Activated T-cell treated with anti-CD3 and anti-CD28 coated beads for 1 hour (primary cell): ENCODE data around the gene DCDC2C.
"Not testable (repeated sequence)": the region's sequence is repeated elsewhere in the genome, so short reads cannot be mapped to it uniquely, and the experiment has no call there.

Experiments used
- DNase-seq: peaks from one replicate; pipeline ENCODE4 v3.0.0-alpha.2; 2020; ENCODE audit warnings: low read depth

Gene DCDC2C

DNA sequence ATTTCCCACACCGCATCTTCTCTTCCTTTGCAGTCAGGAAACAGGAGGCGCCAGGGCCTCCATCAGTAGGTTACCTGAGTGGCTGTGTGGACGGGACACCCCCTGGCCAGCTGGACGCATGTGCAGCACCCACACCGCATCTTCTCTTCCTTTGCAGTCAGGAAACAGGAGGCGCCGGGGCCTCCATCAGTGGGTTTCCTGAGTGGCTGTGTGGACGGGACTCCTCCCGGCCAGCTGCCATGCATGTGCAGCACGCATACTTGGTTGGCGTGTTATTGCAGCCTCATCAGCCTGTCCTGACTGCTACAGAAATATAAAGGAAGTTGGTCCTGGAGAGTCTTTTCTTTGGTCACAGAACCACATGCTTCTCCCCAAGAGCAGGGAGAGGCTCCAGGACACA, 74.6 kb downstream of the DCDC2C start:
- DNase-seq: no peak

- no peak for DNase-seq
These were observed 75.6 kb downstream of the DCDC2C start for GRCh38 chr2:3778851-3779495.

- no peak for DNase-seq
These were observed 76.2 kb downstream of the DCDC2C start for GRCh38 chr2:3779496-3780049.

DNA sequence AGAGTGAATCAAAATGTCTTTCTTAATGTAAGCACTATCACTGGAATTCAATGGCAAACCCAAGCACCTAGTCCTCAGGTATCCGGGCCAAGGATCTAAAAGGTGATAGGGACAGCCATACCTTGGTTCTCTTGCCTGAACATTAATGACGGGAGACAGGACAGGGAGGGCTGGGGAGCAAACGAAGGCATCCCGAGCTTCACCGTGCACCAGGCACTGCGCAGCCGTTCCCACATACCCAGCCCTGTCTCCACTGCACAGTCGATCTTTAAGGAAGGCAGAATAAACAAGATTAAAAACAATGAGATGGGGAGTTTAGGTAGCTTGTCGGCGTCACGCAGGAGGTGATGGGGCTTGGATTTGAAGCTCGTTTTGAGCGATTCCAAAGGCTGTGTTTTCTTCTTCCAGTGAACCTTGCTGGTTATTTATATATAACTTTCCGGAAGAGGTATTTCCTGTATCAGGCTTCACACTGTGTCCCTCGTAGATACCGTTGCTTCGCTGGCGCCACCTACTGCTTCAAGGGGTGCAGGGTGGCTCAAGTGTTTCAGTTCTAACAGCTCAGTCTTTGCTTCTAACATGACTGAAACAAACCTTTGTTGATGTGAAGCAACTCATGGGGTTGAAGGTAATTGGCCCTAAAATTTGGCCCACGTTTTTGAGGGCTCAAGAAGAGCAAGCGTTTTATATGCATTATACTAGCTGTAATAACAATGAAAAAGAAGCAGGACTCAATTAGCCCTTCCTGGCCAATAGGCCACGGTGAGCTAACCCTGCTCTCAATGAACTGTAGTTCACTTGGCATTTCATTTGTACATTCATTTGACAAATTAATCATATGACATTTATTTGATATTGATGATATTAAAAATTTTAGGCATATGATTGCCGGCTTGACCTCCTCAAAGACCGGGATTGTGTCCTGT, 77.4 kb downstream of the DCDC2C start:
- peak; percentile 17 for DNase-seq

GRCh38 chr2:3784731-3785130, 81.4 kb downstream of the DCDC2C start:
- no peak for DNase-seq

- no peak for DNase-seq
These were observed 82.0 kb downstream of the DCDC2C start for GRCh38 chr2:3785220-3785889.

GRCh38 chr2:3785890-3786273, 82.5 kb downstream of the DCDC2C start:
- DNase-seq: no peak

DNA sequence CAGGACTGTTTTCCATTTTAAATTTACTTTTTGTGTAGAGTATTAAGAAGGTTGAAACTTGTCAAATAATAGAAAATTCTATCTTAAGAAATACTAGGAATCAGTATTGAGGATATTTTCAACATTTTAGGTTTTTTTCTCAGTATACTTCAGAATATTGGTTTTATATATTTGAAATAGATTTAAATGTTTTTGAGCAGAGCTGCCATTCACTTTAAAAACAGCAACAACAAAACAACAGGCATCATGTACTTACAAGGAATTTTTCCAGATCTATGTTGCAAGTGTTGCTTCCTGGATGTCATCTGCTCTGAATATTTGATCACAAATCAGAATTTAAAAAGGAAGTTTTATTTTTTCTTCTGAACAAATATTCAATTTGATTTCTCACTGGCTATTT, 84.4 kb downstream of the DCDC2C start:
- no peak for DNase-seq

DNA sequence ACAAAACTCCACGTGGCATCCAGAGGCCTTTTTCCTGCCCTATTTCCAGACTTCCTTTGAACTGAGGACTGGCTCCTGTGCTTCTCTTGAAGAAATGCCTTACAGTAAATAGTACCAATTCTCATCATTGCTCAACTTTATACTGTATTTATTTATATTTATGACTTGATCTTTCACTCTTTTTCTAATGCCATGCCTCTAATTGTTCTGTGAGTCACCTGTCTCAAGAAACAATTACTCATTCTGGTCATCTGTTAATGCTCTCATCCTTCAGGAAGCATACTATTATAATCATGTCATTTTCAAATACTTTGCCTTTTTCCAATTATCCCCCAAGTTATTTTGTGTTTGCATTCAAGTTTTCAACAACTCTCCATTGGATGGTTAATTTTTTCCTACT, 85.9 kb downstream of the DCDC2C start:
- no peak for DNase-seq

- DNase-seq: no peak
These were observed 89.9 kb downstream of the DCDC2C start for GRCh38 chr2:3793249-3793648.

DNA sequence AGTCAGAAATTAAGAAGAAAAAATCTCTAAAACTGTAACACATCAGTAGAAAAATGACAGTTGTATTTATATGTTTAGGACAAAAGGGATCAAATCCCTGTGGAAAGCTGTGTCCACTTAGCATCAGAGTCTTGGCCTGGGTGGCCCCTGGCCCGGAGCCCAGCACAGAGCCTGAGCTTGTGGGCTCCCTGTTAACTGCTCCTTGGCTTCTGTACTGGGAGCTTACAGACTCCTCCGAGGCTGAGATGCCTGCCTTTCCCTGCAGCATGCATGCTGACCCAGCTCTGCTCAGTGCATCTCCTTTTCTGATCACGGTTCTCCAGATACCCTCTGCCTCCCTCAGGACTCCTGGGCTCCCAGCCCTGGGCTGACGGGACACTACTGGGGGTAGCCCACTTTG, 98.1 kb downstream of the DCDC2C start:
- no peak for DNase-seq

- no peak for DNase-seq
These were observed 102.0 kb downstream of the DCDC2C start for GRCh38 chr2:3805201-3805939.

GRCh38 chr2:3806168-3806567, 102.8 kb downstream of the DCDC2C start:
- no peak for DNase-seq

DNA sequence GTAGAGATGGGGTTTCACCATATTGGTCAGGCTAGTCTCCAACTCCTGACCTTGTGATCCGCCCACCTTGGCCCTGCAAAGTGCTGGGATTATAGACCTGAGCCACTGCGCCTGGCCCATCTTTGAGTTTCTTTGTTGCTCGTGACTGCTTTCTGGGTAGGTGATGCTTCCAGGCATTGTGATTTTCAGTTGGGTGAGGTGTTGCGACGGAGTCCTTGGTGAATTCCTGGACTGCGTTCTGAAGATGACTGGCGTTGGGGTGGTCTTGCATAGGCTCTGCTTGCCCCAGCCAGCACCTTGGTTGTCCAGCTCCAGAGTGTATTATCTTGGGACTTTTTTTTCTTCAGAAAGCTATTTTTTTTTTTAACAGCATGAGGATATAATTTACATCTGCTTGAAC, 103.4 kb downstream of the DCDC2C start:
- DNase-seq: no peak

DNA sequence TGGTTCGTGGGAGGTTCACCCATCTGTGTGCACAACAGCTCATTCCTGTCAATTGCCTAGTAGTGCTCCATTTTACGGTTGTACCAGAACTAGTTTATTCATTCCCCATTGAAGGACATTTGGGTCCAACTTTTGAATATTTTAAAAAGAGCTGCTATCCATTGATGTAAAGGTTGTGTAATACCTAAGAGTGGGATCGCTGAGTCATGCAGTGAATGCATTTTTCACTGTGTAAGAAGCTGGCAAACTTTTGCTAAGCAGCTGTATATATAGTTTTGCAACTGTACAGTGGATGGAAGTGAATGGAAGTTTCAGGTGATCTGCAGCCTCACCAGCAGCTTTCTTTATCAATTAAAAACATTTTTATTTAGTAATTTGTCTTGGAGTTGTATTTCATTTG, 104.5 kb downstream of the DCDC2C start:
- DNase-seq: no peak

- no peak for DNase-seq
These were observed 111.4 kb downstream of the DCDC2C start for GRCh38 chr2:3814706-3815245.

- not testable (repeated sequence) for DNase-seq
These were observed 113.8 kb downstream of the DCDC2C start for GRCh38 chr2:3817144-3817543.

- no peak for DNase-seq
These were observed 120.4 kb downstream of the DCDC2C start for GRCh38 chr2:3823748-3824147.

- no peak for DNase-seq
These were observed 124.5 kb downstream of the DCDC2C start for GRCh38 chr2:3827673-3828575.

DNA sequence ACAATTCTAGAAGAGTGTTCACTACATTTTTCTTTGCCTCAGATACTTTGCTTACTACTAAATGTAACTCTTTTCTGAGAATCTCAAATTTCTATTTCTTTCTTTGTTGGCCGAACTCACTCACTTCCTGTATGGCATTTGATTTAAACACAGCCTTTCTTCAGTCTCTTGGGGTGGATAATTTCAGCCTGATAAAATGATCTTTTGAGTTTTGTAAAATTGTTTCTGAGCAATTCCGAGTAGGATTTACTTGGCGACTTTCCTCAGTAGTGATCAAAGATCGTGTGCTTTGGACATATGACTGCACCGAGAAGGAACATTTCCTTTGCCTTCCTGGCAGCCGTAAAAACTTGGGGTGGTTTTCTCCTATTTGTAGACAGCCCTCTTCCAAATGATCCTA, 127.4 kb downstream of the DCDC2C start:
- DNase-seq: no peak

DNA sequence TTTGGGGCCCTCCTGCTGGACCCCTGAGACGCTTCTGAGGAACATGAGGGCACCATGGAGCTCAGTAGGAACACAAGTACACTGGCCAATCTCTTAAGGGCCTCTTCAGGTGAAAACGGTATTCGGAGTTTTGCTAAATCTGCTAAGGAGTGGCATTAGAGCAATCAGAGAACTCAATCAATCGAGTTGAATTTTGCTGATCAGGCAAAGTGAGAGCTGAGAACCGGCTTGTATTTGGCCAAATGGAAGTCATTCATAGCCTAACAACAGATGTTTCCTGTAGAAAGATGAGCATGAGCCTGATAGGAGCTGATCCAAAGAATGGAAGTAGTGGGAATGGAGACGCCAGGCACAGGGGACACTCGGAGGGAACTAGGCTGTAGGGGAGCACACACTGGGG, 133.7 kb downstream of the DCDC2C start:
- DNase-seq: no peak
